ENCODE measurements around the gene C1QB. TPM values are rescaled to one million over a fixed set of nuclear protein-coding genes. Genes with fewer than 3 reads are reported as not detected.

Gene C1QB
- total RNA-seq, 1 donor from 2014 or later: not detected

GRCh38 chr1:22619798-22620197 lies 33.2 kb upstream of the C1QB start:
- TF ChIP-seq, protein P1, sequence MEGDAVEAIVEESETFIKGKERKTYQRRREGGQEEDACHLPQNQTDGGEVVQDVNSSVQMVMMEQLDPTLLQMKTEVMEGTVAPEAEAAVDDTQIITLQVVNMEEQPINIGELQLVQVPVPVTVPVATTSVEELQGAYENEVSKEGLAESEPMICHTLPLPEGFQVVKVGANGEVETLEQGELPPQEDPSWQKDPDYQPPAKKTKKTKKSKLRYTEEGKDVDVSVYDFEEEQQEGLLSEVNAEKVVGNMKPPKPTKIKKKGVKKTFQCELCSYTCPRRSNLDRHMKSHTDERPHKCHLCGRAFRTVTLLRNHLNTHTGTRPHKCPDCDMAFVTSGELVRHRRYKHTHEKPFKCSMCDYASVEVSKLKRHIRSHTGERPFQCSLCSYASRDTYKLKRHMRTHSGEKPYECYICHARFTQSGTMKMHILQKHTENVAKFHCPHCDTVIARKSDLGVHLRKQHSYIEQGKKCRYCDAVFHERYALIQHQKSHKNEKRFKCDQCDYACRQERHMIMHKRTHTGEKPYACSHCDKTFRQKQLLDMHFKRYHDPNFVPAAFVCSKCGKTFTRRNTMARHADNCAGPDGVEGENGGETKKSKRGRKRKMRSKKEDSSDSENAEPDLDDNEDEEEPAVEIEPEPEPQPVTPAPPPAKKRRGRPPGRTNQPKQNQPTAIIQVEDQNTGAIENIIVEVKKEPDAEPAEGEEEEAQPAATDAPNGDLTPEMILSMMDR (conservative IDR thresholded peaks at IDR 0.05; ENCODE audit: low read depth, low read length): no peak
- H3K4me3 ChIP-seq (ENCODE audit: low read depth, low read length): no peak overlapping the region
- no peak for DNase-seq (ENCODE audit: low read depth)

DNA sequence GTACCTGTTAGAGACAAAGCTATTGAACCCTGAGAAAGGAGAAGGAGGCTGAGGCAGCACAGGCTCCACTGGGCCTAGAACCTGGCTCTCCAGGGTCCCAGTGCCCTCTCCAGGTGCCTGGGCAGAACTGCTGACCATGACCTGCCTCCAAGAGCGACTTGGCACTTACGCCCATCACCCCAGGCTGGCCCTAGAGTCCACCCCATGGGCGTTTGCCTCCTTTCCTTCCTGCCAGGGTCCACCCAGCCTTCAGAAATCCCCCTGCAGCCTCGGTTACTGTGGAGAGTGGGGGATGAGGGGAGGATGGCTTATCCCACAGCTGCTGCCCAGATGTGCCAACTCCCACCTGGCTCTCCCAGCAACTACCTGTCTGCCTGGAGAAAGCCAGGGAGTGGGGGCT lies 31.3 kb upstream of the C1QB start:
- no peak for DNase-seq (ENCODE audit: low read depth)
- TF ChIP-seq, protein P1 (conservative IDR thresholded peaks at IDR 0.05; ENCODE audit: low read depth, low read length): no peak
- H3K4me3 ChIP-seq (ENCODE audit: low read depth, low read length): no peak overlapping the region

- no peak overlapping the region for H3K4me3 ChIP-seq (ENCODE audit: low read depth, low read length)
- DNase-seq (ENCODE audit: low read depth): no peak
- TF ChIP-seq, protein P1 (conservative IDR thresholded peaks at IDR 0.05; ENCODE audit: low read depth, low read length): no peak
Observed at GRCh38 chr1:22625262-22625925, 27.6 kb upstream of the C1QB start.

- no peak overlapping the region for H3K4me3 ChIP-seq (ENCODE audit: low read depth, low read length)
- no peak for DNase-seq (ENCODE audit: low read depth)
Observed at GRCh38 chr1:22626237-22627157, 26.5 kb upstream of the C1QB start.

DNA sequence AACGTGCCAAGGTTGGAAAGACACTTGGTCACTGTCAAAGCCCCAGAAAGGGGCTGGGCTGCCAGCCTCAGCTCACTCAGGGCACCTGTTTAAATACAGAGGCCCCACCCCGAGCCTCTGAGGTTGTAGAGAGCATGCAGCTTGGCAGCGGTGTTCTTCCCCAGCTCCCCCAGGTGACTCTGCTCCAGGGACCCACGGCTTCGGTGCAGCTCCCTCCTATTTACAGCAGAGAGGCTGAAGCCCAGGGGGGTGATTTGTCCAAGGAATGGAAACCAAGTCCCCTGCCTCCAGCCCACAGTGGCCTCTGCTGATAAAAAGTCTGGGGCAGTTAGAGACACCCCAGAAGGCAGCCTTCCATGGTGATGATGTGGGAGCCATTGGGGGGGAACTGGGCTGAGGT lies 25.7 kb upstream of the C1QB start:
- H3K4me3 ChIP-seq (ENCODE audit: low read depth, low read length): no peak overlapping the region
- no peak for DNase-seq (ENCODE audit: low read depth)
- TF ChIP-seq, protein P1 (conservative IDR thresholded peaks at IDR 0.05; ENCODE audit: low read depth, low read length): no peak

More at GRCh38 chr1:22626237-22627157, 26.5 kb upstream of the C1QB start:
- TF ChIP-seq, protein P1 (conservative IDR thresholded peaks at IDR 0.05; ENCODE audit: low read depth, low read length): no peak

DNA sequence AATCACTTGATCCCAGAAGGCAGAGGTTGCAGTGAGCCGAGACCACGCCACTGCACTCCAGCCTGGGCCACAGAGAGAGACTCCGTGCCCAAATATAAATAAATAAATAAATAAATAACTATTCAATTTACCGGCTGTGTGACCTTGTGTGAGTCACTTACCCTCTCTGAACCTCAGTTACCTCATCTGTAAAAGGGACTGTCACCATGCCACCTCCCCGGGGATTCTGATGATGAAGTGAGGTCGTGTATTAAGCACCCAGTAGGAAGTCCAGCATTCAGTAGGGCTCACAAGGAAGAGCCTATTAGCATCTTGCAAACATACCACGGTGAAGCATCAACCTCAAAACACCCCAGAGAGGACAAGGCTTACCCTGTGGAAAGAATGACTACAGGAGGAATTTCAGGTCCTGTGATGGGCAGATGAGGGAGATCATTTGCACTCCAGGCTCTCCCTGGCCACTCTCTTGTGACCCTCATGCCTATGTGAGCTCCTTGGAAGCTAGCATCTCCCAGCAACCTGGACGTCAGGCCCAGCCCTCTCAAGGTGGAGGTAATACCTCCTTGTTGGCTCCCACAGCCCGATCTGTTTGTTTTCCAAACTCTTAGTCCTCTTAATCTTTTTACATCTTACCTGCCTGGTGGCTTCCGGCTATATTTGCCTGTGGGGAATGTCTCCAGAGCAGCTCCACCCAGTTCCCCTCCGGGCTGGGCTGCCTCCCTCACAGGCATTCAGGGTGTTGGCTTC lies 24.2 kb upstream of the C1QB start:
- no peak overlapping the region for H3K4me3 ChIP-seq (ENCODE audit: low read depth, low read length)
- TF ChIP-seq, protein P1 (conservative IDR thresholded peaks at IDR 0.05; ENCODE audit: low read depth, low read length): no peak
- no peak for DNase-seq (ENCODE audit: low read depth)
